ENCODE data around the gene SMOC1.

Gene SMOC1

GRCh38 chr14:70033116-70033515 lies 153.9 kb downstream of the SMOC1 start:
- no peak for DNase-seq

- no peak for DNase-seq
These were observed 154.3 kb downstream of the SMOC1 start for GRCh38 chr14:70033561-70033960.

- no peak for DNase-seq
These were observed 155.0 kb downstream of the SMOC1 start for GRCh38 chr14:70034257-70034656.

- no peak for DNase-seq
These were observed 157.4 kb downstream of the SMOC1 start for GRCh38 chr14:70036665-70037064.

- DNase-seq = no peak
These were observed 163.8 kb downstream of the SMOC1 start for GRCh38 chr14:70043001-70043400.

GRCh38 chr14:70045310-70045709 lies 166.1 kb downstream of the SMOC1 start:
- DNase-seq = no peak

GRCh38 chr14:70045844-70046535 lies 166.8 kb downstream of the SMOC1 start:
- peak in 47 of 56 donors; percentile 2 to 73 (median 27) for DNase-seq

- DNase-seq = no peak
These were observed 168.5 kb downstream of the SMOC1 start for GRCh38 chr14:70047598-70048312.

GRCh38 chr14:70048313-70048654 lies 169.1 kb downstream of the SMOC1 start:
- DNase-seq = no peak

GRCh38 chr14:70049605-70050004 lies 170.4 kb downstream of the SMOC1 start:
- DNase-seq = no peak

- no peak for DNase-seq
These were observed 170.9 kb downstream of the SMOC1 start for GRCh38 chr14:70050136-70050535.

GRCh38 chr14:70052990-70053389 lies 173.8 kb downstream of the SMOC1 start:
- no peak for DNase-seq

- no peak for DNase-seq
These were observed 178.4 kb downstream of the SMOC1 start for GRCh38 chr14:70057519-70058136.

- DNase-seq = no peak
These were observed 180.3 kb downstream of the SMOC1 start for GRCh38 chr14:70059545-70059944.

GRCh38 chr14:70061108-70061507 lies 181.9 kb downstream of the SMOC1 start:
- DNase-seq = no peak

- DNase-seq = no peak
These were observed 185.1 kb downstream of the SMOC1 start for GRCh38 chr14:70064136-70064865.

GRCh38 chr14:70067810-70068209 lies 188.6 kb downstream of the SMOC1 start:
- no peak for DNase-seq

GRCh38 chr14:70069186-70069585 lies 190.0 kb downstream of the SMOC1 start:
- DNase-seq = no peak

- DNase-seq = peak in 36 of 56 donors; percentile 2 to 76 (median 29)
These were observed 194.8 kb downstream of the SMOC1 start for GRCh38 chr14:70073924-70074566.

- DNase-seq = no peak
These were observed 197.8 kb downstream of the SMOC1 start for GRCh38 chr14:70077005-70077404.

- no peak for DNase-seq
These were observed 198.5 kb downstream of the SMOC1 start for GRCh38 chr14:70077720-70078119.

Data from nucleus accumbens (tissue), 56 donors.